ENCODE measurements around the gene FRMD3. TPM values are rescaled to one million over a fixed set of nuclear protein-coding genes. Genes with fewer than 3 reads are reported as not detected.

The FRMD3 gene
- total and polyA plus RNA-seq, 8 donors, result 1.3 to 18.0 (median 4.1) TPM

DNA sequence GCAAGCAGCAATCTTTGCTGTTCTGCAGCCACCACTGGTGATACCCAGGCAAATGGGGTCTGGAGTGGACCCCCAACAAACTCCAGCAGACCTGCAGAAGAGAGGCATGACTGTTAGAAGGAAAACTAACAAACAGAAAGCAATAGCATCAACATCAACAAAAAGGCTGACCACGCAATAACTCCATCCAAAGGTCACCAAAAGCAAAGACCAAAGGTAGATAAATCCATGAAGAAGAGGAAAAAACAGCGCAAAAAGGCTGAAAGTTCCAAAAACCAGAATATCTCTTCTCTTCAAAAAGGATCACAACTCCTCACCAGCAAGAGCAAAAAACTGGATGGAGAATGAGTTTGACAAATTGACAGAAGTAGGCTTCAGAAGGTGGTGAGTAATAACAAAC, 23.4 kb downstream of the FRMD3 start:
- intact Hi-C loops (cut with DNase I; ENCODE audit: low total_unique reads), result no loop called here
- Histone ChIP-seq H3K9me3 (no peaks in the 10 kb centered on the region), H3K4me3 (no peak overlapping the region), H3K27ac (no peak overlapping the region), H3K27me3 (no peaks in the 10 kb centered on the region), H3K4me1 (peaks cover 0 to 6% (median 0%) of the 10 kb centered on the region in 4 donors), H3K36me3 (no peaks in the 10 kb centered on the region)
- TF ChIP-seq EP300 (IDR thresholded peaks at IDR 0.05) (no peak), CTCF (IDR thresholded peaks at IDR 0.05) (no peak), POLR2AphosphoS5 (IDR thresholded peaks at IDR 0.05) (no peak), POLR2A (IDR thresholded peaks at IDR 0.05) (no peak)
- WGBS, 5 donors, result 90 to 96% (median 92%) methylated on average over 2 of the region's 2 CpGs
- DNase-seq, result no peak

GRCh38 chr9:83512621-83513020, 25.6 kb downstream of the FRMD3 start:
- no peak for DNase-seq
- WGBS, 5 donors, result 77 to 91% (median 80%) methylated on average over 3 of the region's 3 CpGs
- Histone ChIP-seq H3K4me1 (peaks cover 0 to 11% (median 0%) of the 10 kb centered on the region in 4 donors), H3K36me3 (no peaks in the 10 kb centered on the region), H3K9me3 (no peaks in the 10 kb centered on the region), H3K27me3 (no peaks in the 10 kb centered on the region), H3K27ac (no peak overlapping the region), H3K4me3 (no peak overlapping the region)
- TF ChIP-seq CTCF (IDR thresholded peaks at IDR 0.05), result no peak
- intact Hi-C loops (cut with DNase I; ENCODE audit: low total_unique reads), result no loop called here

- Histone ChIP-seq H3K4me1 (peaks cover 0 to 11% (median 0%) of the 10 kb centered on the region in 4 donors), H3K4me3 (no peak overlapping the region), H3K9me3 (no peaks in the 10 kb centered on the region), H3K27ac (peak overlapping the region in 1 of 5 donors; percentile 34), H3K36me3 (no peaks in the 10 kb centered on the region), H3K27me3 (no peaks in the 10 kb centered on the region)
- TF ChIP-seq EP300 (IDR thresholded peaks at IDR 0.05), result no peak
- TF ChIP-seq POLR2AphosphoS5 (IDR thresholded peaks at IDR 0.05), result no peak
- TF ChIP-seq POLR2A (IDR thresholded peaks at IDR 0.05), result no peak
- no peak for TF ChIP-seq CTCF (IDR thresholded peaks at IDR 0.05)
- intact Hi-C loops (cut with DNase I; ENCODE audit: low total_unique reads), result no loop called here
- WGBS, 5 donors, result 62 to 83% (median 71%) methylated on average over 1 of the region's 1 CpG
- DNase-seq, result no peak
Observed at GRCh38 chr9:83511051-83511450, 27.1 kb downstream of the FRMD3 start.

- H3K4me1 ChIP-seq, result peaks cover 0 to 11% (median 0%) of the 10 kb centered on the region in 4 donors
- no peak overlapping the region for H3K27ac ChIP-seq
- intact Hi-C loops (cut with DNase I; ENCODE audit: low total_unique reads), result no loop called here
- H3K4me3 ChIP-seq, result no peak overlapping the region
- TF ChIP-seq POLR2AphosphoS5 (IDR thresholded peaks at IDR 0.05), result no peak
- TF ChIP-seq POLR2A (IDR thresholded peaks at IDR 0.05), result no peak
- TF ChIP-seq CTCF (IDR thresholded peaks at IDR 0.05), result no peak
- TF ChIP-seq EP300 (IDR thresholded peaks at IDR 0.05), result no peak
- WGBS, 5 donors, result 63 to 83% (median 70%) methylated on average over 8 of the region's 8 CpGs
- DNase-seq, result peak in 1 of 2 donors; percentile 44
- H3K36me3 ChIP-seq, result no peaks in the 10 kb centered on the region
- H3K9me3 ChIP-seq, result no peaks in the 10 kb centered on the region
- no peaks in the 10 kb centered on the region for H3K27me3 ChIP-seq
Observed at GRCh38 chr9:83509402-83509801, 28.8 kb downstream of the FRMD3 start.
